Mammary epithelial cell (primary cell): ENCODE data around the gene ATAD3C.

Experiments used
- EZH2 ChIP-seq: IDR thresholded peaks from 2 replicates; pipeline ENCODE4 v1.6.1; 2012; ENCODE audit warnings: low read length, inconsistent platforms, borderline replicate concordance
- TF ChIP-seq, protein P1 (sequence below), 2 donors: IDR thresholded peaks in 1 of 2; conservative IDR thresholded peaks in 1 of 2; 2 replicates each; pipeline ENCODE4 v1.5.1; 2011 to 2012; ENCODE audit warnings: inconsistent platforms in 2 of 2, low read length in 2 of 2, mild to moderate bottlenecking in 2 of 2, control low read depth in 1 of 2, low read depth in 1 of 2; ENCODE audit not compliant: insufficient read depth in 1 of 2; ENCODE audit errors: extremely low read depth in 1 of 2

DNA sequence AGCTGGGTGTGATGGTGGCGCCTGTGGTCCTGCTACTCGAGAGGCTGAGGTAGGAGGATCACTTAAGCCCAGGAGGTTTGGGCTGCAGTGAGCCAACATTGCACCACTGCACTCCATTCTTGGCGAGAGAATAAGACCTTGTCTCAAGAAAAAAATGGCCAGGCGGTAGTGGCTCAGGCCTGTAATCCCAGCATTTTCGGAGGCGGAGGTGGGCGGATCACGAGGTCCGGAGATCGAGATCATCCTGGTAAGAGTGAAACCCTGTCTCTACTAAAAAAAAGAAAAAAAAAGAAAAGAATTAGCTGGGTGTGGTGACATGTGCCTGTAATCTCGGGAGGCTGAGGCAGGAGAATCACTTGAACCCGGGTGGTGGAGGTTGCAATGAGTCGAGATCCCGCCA, 33.4 kb downstream of the ATAD3C start:
- TF ChIP-seq, protein P1, sequence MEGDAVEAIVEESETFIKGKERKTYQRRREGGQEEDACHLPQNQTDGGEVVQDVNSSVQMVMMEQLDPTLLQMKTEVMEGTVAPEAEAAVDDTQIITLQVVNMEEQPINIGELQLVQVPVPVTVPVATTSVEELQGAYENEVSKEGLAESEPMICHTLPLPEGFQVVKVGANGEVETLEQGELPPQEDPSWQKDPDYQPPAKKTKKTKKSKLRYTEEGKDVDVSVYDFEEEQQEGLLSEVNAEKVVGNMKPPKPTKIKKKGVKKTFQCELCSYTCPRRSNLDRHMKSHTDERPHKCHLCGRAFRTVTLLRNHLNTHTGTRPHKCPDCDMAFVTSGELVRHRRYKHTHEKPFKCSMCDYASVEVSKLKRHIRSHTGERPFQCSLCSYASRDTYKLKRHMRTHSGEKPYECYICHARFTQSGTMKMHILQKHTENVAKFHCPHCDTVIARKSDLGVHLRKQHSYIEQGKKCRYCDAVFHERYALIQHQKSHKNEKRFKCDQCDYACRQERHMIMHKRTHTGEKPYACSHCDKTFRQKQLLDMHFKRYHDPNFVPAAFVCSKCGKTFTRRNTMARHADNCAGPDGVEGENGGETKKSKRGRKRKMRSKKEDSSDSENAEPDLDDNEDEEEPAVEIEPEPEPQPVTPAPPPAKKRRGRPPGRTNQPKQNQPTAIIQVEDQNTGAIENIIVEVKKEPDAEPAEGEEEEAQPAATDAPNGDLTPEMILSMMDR (conservative IDR thresholded peaks at IDR 0.05 in 1 of 2, IDR thresholded peaks at IDR 0.05 in 1 of 2; ENCODE audit: extremely low read depth in 1 of 2, insufficient read depth in 1 of 2, low read depth in 1 of 2, low read length in 2 of 2), result no peak
- TF ChIP-seq EZH2, result no peak
